Body of pancreas (tissue), 4 donors: ENCODE results near the gene MED19. TPM values are rescaled to one million over a fixed set of nuclear protein-coding genes. Genes with fewer than 3 reads are reported as not detected.
"Not testable (repeated sequence)": the region's sequence is repeated elsewhere in the genome, so short reads cannot be mapped to it uniquely, and the experiment has no call there.

Source experiments
- ATAC-seq: fragments of 150-250 bp; one replicate; pipeline ENCODE4 v1.9.1; 2016
- DNase-seq, 4 donors: peaks; one replicate each; pipeline ENCODE4 v3.0.0-alpha.2; 2019
- H3K27ac ChIP-seq, 4 donors: fragments of 200-600 bp; sonication (generic); 1 replicate in 3 of 4; 2 replicates in 1 of 4; pipeline versions ENCODE4 v1.5.1 to v1.6.1; 2016 to 2019; ENCODE audit warnings: mild to moderate bottlenecking in 1 of 4, mixed read lengths in 1 of 4, moderate library complexity in 1 of 4
- H3K27me3 ChIP-seq, 2 donors: fragments of 200-600 bp; sonication (generic); one replicate each; pipeline ENCODE4 v1.6.0; 2016; ENCODE audit warnings: mild to moderate bottlenecking in 1 of 2
- H3K36me3 ChIP-seq, 2 donors: fragments of 200-600 bp; sonication (generic); replicated peaks in 1 of 2; 2 replicates each; pipeline ENCODE4 v1.5.1; 2016; ENCODE audit warnings: low read depth in 2 of 2; ENCODE audit not compliant: insufficient read depth in 1 of 2
- H3K4me1 ChIP-seq: fragments of 200-600 bp; sonication (generic); one replicate; pipeline ENCODE4 v1.6.0; 2016
- H3K4me3 ChIP-seq, 2 donors: fragments of 200-600 bp; sonication (generic); 1 replicate in 1 of 2; 2 replicates in 1 of 2; pipeline ENCODE4 v1.5.1; 2016 to 2019
- H3K9me3 ChIP-seq, 3 donors: fragments of 200-600 bp; sonication (generic); 1 replicate in 2 of 3; 2 replicates in 1 of 3; pipeline ENCODE4 v1.5.1; 2016
- CTCF ChIP-seq, 7 experiments: fragments of 450-650 bp in 4 of 7; fragments of 200-600 bp in 3 of 7; sonication (generic) in 3 of 7; IDR thresholded peaks; one replicate each; pipeline ENCODE4 v1.5.1; 2016 to 2019; ENCODE audit warnings: antibody characterized with exemption in 7 of 7
- POLR2A ChIP-seq, 3 donors: fragments of 450-650 bp; IDR thresholded peaks; one replicate each; pipeline ENCODE4 v1.6.1; 2016; ENCODE audit warnings: antibody characterized with exemption in 3 of 3, mild to moderate bottlenecking in 2 of 3
- WGBS, 2 donors: methylation state at CpG; one replicate each; pipeline ENCODE4 v1.1.5; 2017; 5-methylcytosine and 5-hydroxymethylcytosine counted together
- intact Hi-C: fragments of 100-400 bp; cut with DNase I; formaldehyde crosslinking; loops from one replicate; pipeline ENCODE4 v1.15.1; 2023
- total RNA-seq, 2 donors: library from RNA; depleted of rRNA; stranded (reverse); fragments of >200 nt; gene quantifications; one replicate each; pipeline ENCODE4 v1.1.0, GENCODE V29; 2016

The MED19 gene
- total RNA-seq, 2 donors from 2014 or later = 15.5 to 17.4 TPM

- intact Hi-C loops = no loop called here
- WGBS, 2 donors = 80 to 81% methylated on average over 7 of the region's 7 CpGs
Measured at GRCh38 chr11:57728829-57729228, 16.8 kb upstream of the MED19 start.

GRCh38 chr11:57727185-57727584, 15.2 kb upstream of the MED19 start:
- ATAC-seq (no peak), DNase-seq (no peak)
- Histone ChIP-seq H3K36me3 (no peaks in the 10 kb centered on the region), H3K27me3 (no peaks in the 10 kb centered on the region), H3K4me1 (no peaks in the 10 kb centered on the region), H3K4me3 (no peak overlapping the region), H3K9me3 (no peaks in the 10 kb centered on the region), H3K27ac (no peak overlapping the region)
- TF ChIP-seq CTCF (IDR thresholded peaks at IDR 0.05) = no peak
- intact Hi-C loops = no loop called here
- 76 to 77% methylated on average over 2 of the region's 2 CpGs for WGBS, 2 donors

More at GRCh38 chr11:57728829-57729228, 16.8 kb upstream of the MED19 start:
- ATAC-seq = no peak
- Histone ChIP-seq H3K27me3 (no peaks in the 10 kb centered on the region), H3K9me3 (no peaks in the 10 kb centered on the region), H3K4me3 (no peak overlapping the region), H3K4me1 (no peaks in the 10 kb centered on the region), H3K36me3 (no peaks in the 10 kb centered on the region), H3K27ac (no peak overlapping the region)
- no peak for DNase-seq
- TF ChIP-seq POLR2A (IDR thresholded peaks at IDR 0.05) (no peak), CTCF (IDR thresholded peaks at IDR 0.05) (no peak)

GRCh38 chr11:57716726-57717125, 4.7 kb upstream of the MED19 start:
- not testable (repeated sequence) for DNase-seq, H3K36me3 ChIP-seq, H3K27me3 ChIP-seq, H3K27ac ChIP-seq, H3K9me3 ChIP-seq, H3K4me3 ChIP-seq, ATAC-seq
- H3K4me1 ChIP-seq = peaks cover 21% of the 10 kb centered on the region
- intact Hi-C loops = loop anchor here (10.0 kb wide), 1 partner anchor 52 kb away; the partner anchor contains the start of gene ZDHHC5
- WGBS, 2 donors = no CpG with 5 or more reads among the region's 34 CpGs

GRCh38 chr11:57713835-57714234, 1.8 kb upstream of the MED19 start:
- TF ChIP-seq CTCF (IDR thresholded peaks at IDR 0.05) (no peak), POLR2A (IDR thresholded peaks at IDR 0.05) (no peak)
- ATAC-seq = no peak
- 94 to 97% methylated on average over 2 of the region's 2 CpGs for whole genome bisulfite sequencing, 2 donors
- H3K27ac ChIP-seq = no peak overlapping the region
- no peaks in the 10 kb centered on the region for H3K9me3 ChIP-seq
- intact Hi-C loops = loop anchor here (10.0 kb wide), 1 partner anchor 49 kb away; the partner anchor contains the start of gene ZDHHC5
- no peak for DNase-seq
- no peaks in the 10 kb centered on the region for H3K36me3 ChIP-seq
- peaks cover 40% of the 10 kb centered on the region for H3K4me1 ChIP-seq
- no peak overlapping the region for H3K4me3 ChIP-seq
- H3K27me3 ChIP-seq = no peaks in the 10 kb centered on the region

GRCh38 chr11:57712256-57713150, 488 bp upstream of the MED19 start, which contains the start of gene TMX2:
TSS of gene TMX2 (plus strand) at chr11:57712593. CDS start at chr11:57712619, 26 bp downstream.
- 0 to 1% methylated on average over 36 to 52 of the region's 53 CpGs for WGBS, 2 donors
- no peak for TF ChIP-seq CTCF (IDR thresholded peaks at IDR 0.05)
- peak; percentile 35 to 73 (median 67) for TF ChIP-seq POLR2A (IDR thresholded peaks at IDR 0.05)
- intact Hi-C loops = loop anchor here (10.0 kb wide), 1 partner anchor 48 kb away; the partner anchor contains the start of gene ZDHHC5

More at GRCh38 chr11:57712256-57713150, 488 bp upstream of the MED19 start, which contains the start of gene TMX2:
- H3K27me3 ChIP-seq = no peaks in the 10 kb centered on the region
- H3K9me3 ChIP-seq = no peaks in the 10 kb centered on the region
- H3K4me1 ChIP-seq = peaks cover 40% of the 10 kb centered on the region
- peak within 1 kb of the TSS; percentile 88 to 96 (median 94) for H3K27ac ChIP-seq
- no peaks in the 10 kb centered on the region for H3K36me3 ChIP-seq
- DNase-seq = peak; percentile 93 to 97 (median 94)
- ATAC-seq = peak; percentile 96
- peak within 1 kb of the TSS; percentile 89 to 96 for H3K4me3 ChIP-seq
